Measurements from ENCODE around the gene PPT2.

The PPT2 gene
- 0.07 to 0.99 (median 0.41) reads per million in 17 experiments for total RNA-seq

DNA sequence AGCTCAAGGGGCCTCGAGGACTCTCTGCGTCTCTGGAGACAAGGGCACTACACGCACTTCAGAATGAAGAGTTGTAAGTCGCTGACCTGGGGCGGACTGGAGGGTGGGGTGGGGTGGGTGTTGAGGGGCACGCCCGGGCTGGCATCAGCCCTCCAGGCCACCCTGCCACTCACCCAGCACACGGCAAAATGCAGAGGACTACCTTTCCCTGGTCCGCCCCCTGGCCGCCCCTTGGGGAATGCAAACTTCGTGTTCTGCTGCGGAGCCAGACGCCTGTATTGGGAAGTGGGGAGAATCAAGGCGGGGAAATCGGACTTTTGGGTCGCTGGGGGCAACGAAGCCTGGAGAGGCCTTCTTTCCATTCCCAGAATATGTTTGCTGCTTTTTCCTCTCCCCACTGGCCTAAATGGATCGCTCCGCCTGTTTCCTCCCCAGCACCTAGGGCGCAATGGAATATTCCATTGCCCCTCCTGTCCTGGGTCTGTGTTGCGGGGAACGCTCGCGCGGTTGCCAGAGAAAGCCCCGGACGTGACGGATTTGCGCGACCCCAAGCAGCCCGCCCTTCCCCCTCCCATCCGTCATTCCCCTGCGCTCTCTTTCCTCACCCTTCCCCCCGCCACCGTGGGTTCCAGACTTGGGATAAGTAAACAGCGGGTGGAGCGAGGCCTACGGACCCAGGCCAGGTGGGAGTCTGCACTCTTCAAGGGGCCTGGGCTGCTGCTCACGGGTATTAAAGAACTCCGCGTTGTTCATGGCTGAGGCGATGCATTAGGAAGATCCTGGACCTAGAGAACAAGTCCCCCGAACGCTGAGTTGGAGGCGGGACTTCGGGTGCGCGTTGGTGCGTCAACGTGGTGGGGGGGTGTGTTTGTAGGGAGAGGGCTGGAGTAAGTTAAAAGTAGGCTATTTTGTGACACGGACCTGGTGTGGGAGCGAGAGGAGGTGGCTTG is at the start of gene PPT2:
TSS of gene PPT2 (plus strand) at position 578 of the 950 bp plus-strand sequence. CDS start 454 bp downstream, outside the sequence.
- DNase-seq, result peak; percentile 40 to 71 (median 54)

DNA sequence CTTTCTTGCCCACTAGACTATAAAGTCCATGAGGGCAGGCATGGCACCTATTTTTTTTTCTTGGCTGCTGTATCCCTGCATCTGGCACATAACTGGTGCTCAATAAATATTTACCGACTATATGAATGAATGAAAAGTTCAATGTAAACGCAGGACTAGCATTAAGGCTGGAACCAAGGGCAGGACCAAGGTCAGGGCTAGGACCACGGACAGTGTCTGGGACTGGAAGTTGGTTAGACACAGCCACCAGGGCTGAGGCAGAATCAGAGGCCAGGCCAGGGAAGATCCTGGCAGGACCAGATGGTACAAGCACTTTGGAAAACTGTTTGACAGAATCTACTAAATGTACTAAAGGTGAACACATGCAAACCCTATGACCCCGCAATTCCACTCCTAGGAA is 48.5 kb upstream of the PPT2 start:
- DNase-seq, result peak in 3 of 4 experiments; percentile 13 to 51 (median 29)

- DNase-seq, result no peak
Measured at GRCh38 chr6:32107406-32107805, 46.5 kb upstream of the PPT2 start.

DNA sequence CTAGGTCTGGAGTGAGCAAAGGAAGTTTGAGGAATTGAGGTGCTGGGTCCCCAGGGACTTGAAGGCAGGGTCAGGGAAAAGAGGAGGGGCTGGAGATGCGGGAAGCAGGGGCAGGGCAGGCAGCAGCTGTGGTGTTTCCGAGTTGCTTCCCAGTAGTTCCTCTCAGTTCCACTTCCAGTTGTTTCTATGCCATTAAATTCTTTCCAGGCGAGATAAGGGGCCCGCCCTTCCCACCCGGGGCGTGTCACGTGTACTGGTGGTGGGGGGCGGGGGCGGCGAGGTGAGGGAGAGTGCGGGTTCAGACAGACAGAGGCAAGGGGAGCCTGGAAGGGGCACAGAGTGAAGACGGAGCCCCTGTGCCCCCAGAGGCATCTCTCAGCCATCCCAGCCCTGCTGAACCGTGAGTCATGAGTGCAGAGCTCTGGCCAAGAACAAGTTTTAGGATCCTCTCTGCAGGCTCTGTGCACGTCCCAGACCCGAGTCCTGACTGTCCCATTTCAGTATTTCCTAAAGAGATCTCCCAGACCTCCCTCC is 45.8 kb upstream of the PPT2 start:
- DNase-seq, result no peak

DNA sequence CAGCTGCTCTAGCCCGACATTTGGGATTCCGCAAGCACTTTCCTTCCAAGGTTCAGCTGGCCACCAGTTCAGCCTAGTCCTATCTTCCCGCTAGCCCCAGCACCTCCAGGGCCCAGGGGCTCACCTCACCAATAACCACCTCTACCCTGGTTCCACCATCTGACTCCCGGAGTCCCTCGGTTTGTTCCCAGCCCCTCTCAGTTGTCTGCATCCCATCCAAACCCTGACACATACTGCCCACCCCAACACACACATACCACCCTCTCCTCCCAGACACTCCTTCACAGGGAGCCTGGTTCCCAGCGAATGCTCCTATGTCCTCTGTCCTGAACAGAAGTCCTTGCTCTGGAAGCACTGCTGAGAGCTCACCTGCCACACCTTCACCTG is 45.2 kb upstream of the PPT2 start:
- DNase-seq, result no peak

- no peak for DNase-seq
Measured at GRCh38 chr6:32109114-32109764, 44.7 kb upstream of the PPT2 start, which contains the start of gene TNXB. TNXB (minus strand) TSS chr6:32109338; CDS start chr6:32098198, 11,140 bp downstream.

- DNase-seq, result no peak
Measured at GRCh38 chr6:32109765-32110160, 44.2 kb upstream of the PPT2 start.

DNA sequence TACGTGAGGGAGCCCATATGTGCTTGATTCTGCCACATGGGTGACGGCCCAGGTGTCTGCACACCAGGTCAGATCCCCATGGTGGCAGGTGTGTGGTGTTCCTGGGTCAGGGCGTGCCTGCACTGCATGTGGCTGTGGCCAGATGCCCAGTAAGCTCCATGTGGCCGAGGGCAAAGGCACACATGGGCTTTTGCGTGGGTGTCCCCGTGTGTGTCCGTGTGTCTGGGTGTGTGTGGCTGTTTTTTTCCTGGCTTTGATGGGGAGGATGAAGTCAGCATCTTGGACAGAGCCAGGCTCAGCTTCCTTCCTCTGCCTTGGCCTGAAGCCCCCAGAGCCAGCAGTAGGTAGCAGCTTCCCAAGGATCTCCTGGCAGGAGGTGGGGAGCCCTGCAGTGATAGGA is 43.3 kb upstream of the PPT2 start:
- no peak for DNase-seq

GRCh38 chr6:32111424-32112066 is 42.4 kb upstream of the PPT2 start:
- DNase-seq, result no peak

DNA sequence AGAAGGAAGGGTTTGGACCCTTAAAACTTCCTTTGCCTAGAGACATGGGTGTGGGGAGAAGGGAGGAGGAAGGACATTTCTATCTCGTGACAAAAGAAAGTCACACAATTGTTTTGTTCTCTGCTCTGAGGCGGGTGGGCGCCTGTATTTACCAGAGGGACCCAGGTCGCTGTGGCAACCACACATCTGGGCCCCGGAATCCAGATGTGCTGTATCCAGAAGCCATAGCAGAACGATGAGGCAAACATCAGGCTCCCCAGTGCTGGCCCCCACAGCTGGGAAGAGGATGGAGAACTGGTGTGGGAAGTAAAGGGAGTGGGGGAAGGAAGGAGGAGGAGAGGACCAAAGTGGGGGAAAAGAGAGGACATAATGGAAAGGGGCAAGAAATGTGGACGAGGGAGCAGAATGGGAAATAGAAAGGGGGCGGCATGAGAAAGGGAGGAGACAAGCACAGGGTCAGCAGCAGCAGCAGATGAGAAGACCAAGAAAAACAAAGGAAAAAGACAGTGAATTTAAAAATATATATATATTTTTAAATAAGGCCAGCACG is 41.4 kb upstream of the PPT2 start:
- DNase-seq, result no peak

- DNase-seq, result peak; percentile 22 to 60 (median 46)
Measured at GRCh38 chr6:32113386-32114352, 40.3 kb upstream of the PPT2 start.

- no peak for DNase-seq
Measured at GRCh38 chr6:32114796-32115195, 39.1 kb upstream of the PPT2 start.

DNA sequence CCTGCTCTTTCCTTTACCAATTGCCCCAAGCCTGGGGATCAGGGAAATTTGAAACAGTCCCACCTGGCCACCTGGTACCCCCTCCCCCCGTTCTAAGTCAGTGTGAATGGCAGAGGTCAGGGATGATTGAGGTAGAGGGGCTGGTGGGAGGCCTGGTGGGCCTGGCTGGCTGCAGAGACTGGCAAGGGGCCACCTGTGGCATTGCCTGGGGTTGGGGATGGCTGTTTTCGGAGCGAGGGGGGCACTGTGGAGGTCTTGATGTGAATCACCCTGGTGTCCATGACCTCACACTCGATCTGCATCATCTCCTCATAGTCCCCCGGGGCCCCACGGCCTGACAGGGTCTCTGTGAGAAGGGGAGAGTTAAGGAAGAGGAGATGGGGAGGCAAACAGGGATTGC is 38.3 kb upstream of the PPT2 start:
- no peak for DNase-seq

GRCh38 chr6:32116674-32117073 is 37.3 kb upstream of the PPT2 start:
- no peak for DNase-seq

- no peak for DNase-seq
Measured at GRCh38 chr6:32117461-32117860, 36.5 kb upstream of the PPT2 start.

DNA sequence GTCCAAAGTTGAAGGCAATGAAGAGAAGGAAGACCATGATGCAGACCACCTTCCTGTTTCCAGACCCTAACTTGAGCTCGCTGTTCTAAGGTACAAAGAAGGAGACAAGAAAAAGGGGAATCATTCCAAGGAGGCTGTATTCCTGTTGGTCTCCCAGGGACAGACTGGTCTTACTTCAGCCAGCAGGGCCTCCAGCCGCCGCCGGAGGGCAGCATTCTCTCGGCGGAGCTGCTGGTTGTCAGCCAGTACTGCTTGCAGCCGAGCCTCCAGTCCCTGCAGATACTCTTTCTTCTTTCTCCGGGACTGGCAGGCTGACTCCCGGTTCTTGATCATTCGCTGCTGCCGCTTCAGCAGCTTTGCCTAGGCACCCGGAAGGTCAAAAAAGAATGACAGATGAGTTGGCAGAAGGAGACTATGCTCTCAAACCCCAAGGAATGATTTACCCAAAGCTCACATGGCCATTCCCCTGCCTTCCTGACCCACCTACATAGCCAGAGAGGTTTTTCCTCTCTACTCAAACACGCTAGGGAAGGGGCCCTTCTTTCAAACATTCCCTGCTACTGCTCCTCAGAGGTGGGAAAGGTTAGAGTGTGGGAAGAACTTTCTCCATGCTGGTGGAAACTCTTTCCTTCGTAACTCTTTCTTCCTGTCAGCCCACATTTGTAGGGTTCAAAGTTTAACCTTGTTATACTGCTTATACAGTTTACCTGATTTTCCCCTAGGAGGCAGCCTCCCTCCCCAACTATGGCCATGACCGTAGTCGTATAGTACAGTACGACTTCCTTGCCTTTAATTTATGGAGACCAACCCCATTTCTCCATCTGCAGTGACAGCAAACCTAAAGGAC is 34.9 kb upstream of the PPT2 start:
- DNase-seq, result peak; percentile 84 to 91 (median 88)

GRCh38 chr6:32120573-32121059 is 33.3 kb upstream of the PPT2 start:
- no peak for DNase-seq

- no peak for DNase-seq
Measured at GRCh38 chr6:32123681-32124080, 30.3 kb upstream of the PPT2 start.

GRCh38 chr6:32126880-32127279 is 27.1 kb upstream of the PPT2 start:
- no peak for DNase-seq

DNA sequence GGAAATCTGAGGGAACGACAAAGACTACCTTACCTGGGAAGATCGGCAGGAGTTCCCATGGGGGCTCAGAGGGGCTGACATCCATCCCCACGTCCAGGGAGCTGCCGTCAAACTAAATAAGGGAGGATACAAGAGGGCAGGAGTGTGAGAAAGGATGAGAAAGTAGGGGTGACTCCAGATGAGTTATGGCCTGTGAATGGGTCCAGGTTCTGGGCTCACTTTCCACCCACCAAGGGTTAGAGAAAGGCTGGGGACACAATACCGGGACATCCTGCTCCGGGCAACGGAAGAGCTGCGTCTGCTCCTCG is 26.6 kb upstream of the PPT2 start:
- no peak for DNase-seq

Data from suppressor macrophage (primary cell).